DND-41 (cell line): Measurements from ENCODE around the gene JDP2.

ENCODE experiments used
- ATAC-seq: fragments of 200-7000 bp; cut with Tn5 transposase; 3 replicates; pipeline ENCODE4 v1.9.1; 2021; ENCODE audit warnings: low read depth; ENCODE audit not compliant: insufficient read depth
- DNase-seq: peaks from one replicate; pipeline ENCODE4 v3.0.0-alpha.2; 2020
- H2AFZ ChIP-seq: 2 replicates; pipeline ENCODE4 v1.6.0; 2012; ENCODE audit warnings: low read depth, low read length
- H3K27ac ChIP-seq: 2 replicates; pipeline ENCODE4 v1.5.1; 2012; ENCODE audit warnings: low read length, inconsistent platforms
- H3K27me3 ChIP-seq: fragments of 200-600 bp; sonication (generic); 2 replicates; pipeline ENCODE4 v1.6.0; 2012; ENCODE audit warnings: low read length, mild to moderate bottlenecking, inconsistent platforms; ENCODE audit not compliant: insufficient read depth, poor library complexity
- H3K36me3 ChIP-seq: 2 replicates; pipeline ENCODE4 v1.5.1; 2012; ENCODE audit warnings: low read length, inconsistent platforms; ENCODE audit not compliant: insufficient read depth
- H3K4me1 ChIP-seq: 2 replicates; pipeline ENCODE4 v1.5.1; 2012; ENCODE audit warnings: mild to moderate bottlenecking, low read length; ENCODE audit not compliant: insufficient read depth
- H3K4me2 ChIP-seq: 2 replicates; pipeline ENCODE4 v1.6.0; 2012; ENCODE audit warnings: mild to moderate bottlenecking, moderate library complexity, low read length, inconsistent platforms; ENCODE audit not compliant: insufficient read depth
- H3K4me3 ChIP-seq, 2 experiments: fragments of 200-600 bp in 1 of 2; shearing (Covaris generic) in 1 of 2; 2 replicates each; pipeline ENCODE4 v1.5.1; 2012 to 2016; ENCODE audit warnings: inconsistent platforms in 2 of 2, low read length in 2 of 2, mild to moderate bottlenecking in 2 of 2, low read depth in 1 of 2, moderate library complexity in 1 of 2
- H3K79me2 ChIP-seq: 2 replicates; pipeline ENCODE4 v1.6.0; 2012; ENCODE audit warnings: low read length, inconsistent platforms; ENCODE audit not compliant: insufficient read depth
- H3K9ac ChIP-seq: 2 replicates; pipeline ENCODE4 v1.6.0; 2012; ENCODE audit warnings: low read depth, mild to moderate bottlenecking, inconsistent platforms, low read length, moderate library complexity
- H3K9me3 ChIP-seq: 2 replicates; pipeline ENCODE4 v1.5.1; 2012; ENCODE audit warnings: low read length, moderate library complexity, mild to moderate bottlenecking, inconsistent platforms; ENCODE audit not compliant: insufficient read depth, severe bottlenecking
- H4K20me1 ChIP-seq: 2 replicates; pipeline ENCODE4 v1.6.0; 2012; ENCODE audit warnings: low read length; ENCODE audit not compliant: insufficient read depth
- CTCF ChIP-seq: IDR thresholded peaks from 2 replicates; pipeline ENCODE4 v1.5.1; 2012; ENCODE audit warnings: borderline replicate concordance, low read length, moderate library complexity, mild to moderate bottlenecking; ENCODE audit not compliant: poor library complexity, severe bottlenecking; ENCODE audit errors: extremely low read depth
- EZH2 ChIP-seq: IDR thresholded peaks from 3 replicates; pipeline ENCODE4 v1.6.1; 2012; ENCODE audit warnings: borderline replicate concordance, low read depth, mild to moderate bottlenecking, moderate library complexity, low read length, inconsistent platforms; ENCODE audit not compliant: severe bottlenecking

JDP2 gene

GRCh38 chr14:75424496-75424895 lies 3.3 kb upstream of the JDP2 start:
- Histone ChIP-seq H3K79me2 (no peaks in the 10 kb centered on the region), H3K27ac (no peak overlapping the region), H3K4me1 (0 out of 2 replicates have a peak, but pooled peaks cover 2% of the 10 kb centered on the region), H2AFZ (no peak overlapping the region), H3K9me3 (no peaks in the 10 kb centered on the region), H3K36me3 (no peaks in the 10 kb centered on the region), H3K4me2 (no peak overlapping the region), H3K4me3 (no peak overlapping the region), H3K27me3 (peaks cover 44% of the 10 kb centered on the region), H4K20me1 (no peaks in the 10 kb centered on the region; the same call in 1 of the 2 replicates), H3K9ac (no peak overlapping the region)
- ATAC-seq = no peak
- no peak for DNase-seq
- TF ChIP-seq EZH2 (no peak), CTCF (no peak)

- no peak overlapping the region for H3K4me2 ChIP-seq
- H3K4me3 ChIP-seq = no peak overlapping the region
- no peak overlapping the region for H2AFZ ChIP-seq
- DNase-seq (no peak), ATAC-seq (no peak)
- H3K27ac ChIP-seq = no peak overlapping the region
- H3K79me2 ChIP-seq = no peaks in the 10 kb centered on the region
- 0 out of 2 replicates have a peak, but pooled peaks cover 2% of the 10 kb centered on the region for H3K4me1 ChIP-seq
- H3K9me3 ChIP-seq = no peaks in the 10 kb centered on the region
- TF ChIP-seq CTCF (no peak), EZH2 (no peak)
- no peaks in the 10 kb centered on the region for H3K36me3 ChIP-seq
- no peak overlapping the region for H3K9ac ChIP-seq
- peaks cover 49% of the 10 kb centered on the region for H3K27me3 ChIP-seq
- H4K20me1 ChIP-seq = no peaks in the 10 kb centered on the region; the same call in 1 of the 2 replicates
Measured at GRCh38 chr14:75425446-75425845, 2.4 kb upstream of the JDP2 start.

- Histone ChIP-seq H2AFZ (no peak overlapping the region), H3K27ac (no peak overlapping the region), H3K4me1 (0 out of 2 replicates have a peak, but pooled peaks cover 2% of the 10 kb centered on the region), H3K4me3 (no peak overlapping the region), H3K79me2 (no peaks in the 10 kb centered on the region), H3K9ac (no peak overlapping the region), H3K27me3 (peaks cover 51% of the 10 kb centered on the region), H4K20me1 (no peaks in the 10 kb centered on the region; the same call in 1 of the 2 replicates), H3K4me2 (no peak overlapping the region), H3K9me3 (no peaks in the 10 kb centered on the region), H3K36me3 (no peaks in the 10 kb centered on the region)
- TF ChIP-seq CTCF = no peak
- TF ChIP-seq EZH2 = no peak
- no peak for ATAC-seq
- DNase-seq = no peak
Measured at GRCh38 chr14:75426332-75427125, 1.3 kb upstream of the JDP2 start.
